HG03354 (cell line): ENCODE data around the gene APAF1.

Experiments
- ATAC-seq: cut with Tn5 transposase; IDR thresholded peaks from one replicate; pipeline ENCODE4 v1.9.1; 2021; ENCODE audit warnings: mild to moderate bottlenecking; ENCODE audit not compliant: unreplicated experiment, poor library complexity, severe bottlenecking

The APAF1 gene

GRCh38 chr12:98724384-98725155, 79.5 kb downstream of the APAF1 start:
- ATAC-seq, result no peak

GRCh38 chr12:98725476-98726247, 80.6 kb downstream of the APAF1 start:
- ATAC-seq, result peak; percentile 91

- no peak for ATAC-seq
Observed at GRCh38 chr12:98727196-98727595, 82.1 kb downstream of the APAF1 start.

- ATAC-seq, result no peak
Observed at GRCh38 chr12:98730412-98730811, 85.3 kb downstream of the APAF1 start.

GRCh38 chr12:98733667-98734350, 88.7 kb downstream of the APAF1 start:
- ATAC-seq, result no peak

GRCh38 chr12:98735821-98736220, 90.7 kb downstream of the APAF1 start:
- ATAC-seq, result no peak

- ATAC-seq, result no peak
Observed at GRCh38 chr12:98736352-98737321, 91.5 kb downstream of the APAF1 start.

- no peak for ATAC-seq
Observed at GRCh38 chr12:98737322-98737712, 92.2 kb downstream of the APAF1 start.

- ATAC-seq, result no peak
Observed at GRCh38 chr12:98738002-98738401, 92.9 kb downstream of the APAF1 start.

GRCh38 chr12:98738539-98738938, 93.4 kb downstream of the APAF1 start:
- ATAC-seq, result no peak

- no peak for ATAC-seq
Observed at GRCh38 chr12:98740751-98741150, 95.7 kb downstream of the APAF1 start.

- ATAC-seq, result no peak
Observed at GRCh38 chr12:98741196-98741555, 96.1 kb downstream of the APAF1 start.

GRCh38 chr12:98741556-98742265, 96.6 kb downstream of the APAF1 start:
- no peak for ATAC-seq

- ATAC-seq, result peak; percentile 72
Observed at GRCh38 chr12:98743362-98743953, 98.4 kb downstream of the APAF1 start.

- no peak for ATAC-seq
Observed at GRCh38 chr12:98744680-98745079, 99.6 kb downstream of the APAF1 start.

GRCh38 chr12:98745578-98746391, 100.7 kb downstream of the APAF1 start:
- peak; percentile 72 for ATAC-seq

- no peak for ATAC-seq
Observed at GRCh38 chr12:98748463-98748862, 103.4 kb downstream of the APAF1 start.

- no peak for ATAC-seq
Observed at GRCh38 chr12:98750511-98750910, 105.4 kb downstream of the APAF1 start.
